SK-N-SH (cell line): ENCODE results near the gene DNAJC1. TPM values are rescaled to one million over a fixed set of nuclear protein-coding genes. Genes with fewer than 3 reads are reported as not detected.

ENCODE experiments used
- CTCF ChIA-PET: fragments of 300-600, 350-600 bp; formaldehyde crosslinking; extraction: SDS; loops from one replicate; lab custom pipeline; 2021; lab: Yijun Ruan, JAX
- POLR2A ChIA-PET: fragments of 350-600 bp; sonication (Branson Sonifier 250); formaldehyde crosslinking; extraction: SDS; loops from one replicate; lab custom pipeline; 2020; ENCODE audit warnings: antibody characterized with exemption, inconsistent platforms; lab: Yijun Ruan, JAX
- DNase-seq: peaks from one replicate; pipeline ENCODE4 v3.0.0; 2012
- H2AFZ ChIP-seq: fragments of 200-600 bp; sonication (generic); 2 replicates; pipeline ENCODE4 v1.8.1; 2016; ENCODE audit warnings: antibody characterized with exemption, mild to moderate bottlenecking, low read depth
- H3F3A ChIP-seq: fragments of 200-600 bp; sonication (generic); replicated peaks from 2 replicates; pipeline ENCODE3; 2016; ENCODE audit warnings: antibody characterized with exemption, mild to moderate bottlenecking; ENCODE audit not compliant: insufficient read depth
- H3K27ac ChIP-seq, 2 experiments: fragments of 200-500 bp in 1 of 2; fragments of 200-600 bp in 1 of 2; sonication (Bioruptor generic) in 1 of 2; sonication (generic), shearing (Covaris generic) in 1 of 2; 2 replicates each; pipeline versions ENCODE4 v1.5.1 to v1.6.1; 2014 to 2016; ENCODE audit warnings: low read depth in 2 of 2, inconsistent platforms in 1 of 2, low read length in 1 of 2, mild to moderate bottlenecking in 1 of 2, mixed read lengths in 1 of 2
- H3K27me3 ChIP-seq: fragments of 200-600 bp; sonication (generic), shearing (Covaris generic); 2 replicates; pipeline ENCODE4 v1.6.1; 2016; ENCODE audit warnings: mixed run types; ENCODE audit not compliant: insufficient read depth
- H3K36me3 ChIP-seq, 2 experiments: fragments of 200-500 bp in 1 of 2; fragments of 200-600 bp in 1 of 2; sonication (Bioruptor generic) in 1 of 2; sonication (generic) in 1 of 2; replicated peaks in 1 of 2; 2 replicates each; pipeline versions ENCODE3 to v1.5.1; 2014 to 2016; ENCODE audit warnings: low read length in 1 of 2, mild to moderate bottlenecking in 1 of 2; ENCODE audit not compliant: insufficient read depth in 2 of 2, control insufficient read depth in 1 of 2
- H3K4me1 ChIP-seq, 2 experiments: fragments of 200-500 bp in 1 of 2; fragments of 200-600 bp in 1 of 2; sonication (Bioruptor generic) in 1 of 2; sonication (generic), shearing (Covaris generic) in 1 of 2; 2 replicates each; pipeline versions ENCODE4 v1.5.1 to v1.6.1; 2014 to 2016; ENCODE audit warnings: low read depth in 1 of 2, low read length in 1 of 2, mixed run types in 1 of 2; ENCODE audit not compliant: insufficient read depth in 2 of 2, control insufficient read depth in 1 of 2
- H3K4me2 ChIP-seq: fragments of 200-600 bp; sonication (generic), shearing (Covaris generic); 2 replicates; pipeline ENCODE4 v1.6.1; 2017; ENCODE audit warnings: mixed run types
- H3K4me3 ChIP-seq, 2 experiments: fragments of 200-500 bp in 1 of 2; fragments of 200-600 bp in 1 of 2; sonication (Bioruptor generic) in 1 of 2; sonication (generic), shearing (Covaris generic) in 1 of 2; 2 replicates each; pipeline versions ENCODE4 v1.5.1 to v1.8.1; 2014 to 2016; ENCODE audit warnings: low read depth in 2 of 2, inconsistent platforms in 1 of 2, low read length in 1 of 2, mild to moderate bottlenecking in 1 of 2, mixed read lengths in 1 of 2, moderate library complexity in 1 of 2
- H3K79me2 ChIP-seq: fragments of 200-600 bp; sonication (generic); 2 replicates; pipeline ENCODE4 v1.8.1; 2017; ENCODE audit warnings: mild to moderate bottlenecking; ENCODE audit not compliant: insufficient read depth
- H3K9ac ChIP-seq: fragments of 200-600 bp; sonication (generic); 2 replicates; pipeline ENCODE4 v1.6.1; 2017; ENCODE audit warnings: mixed run types
- H3K9me2 ChIP-seq: fragments of 200-600 bp; sonication (generic); 2 replicates; pipeline ENCODE4 v1.6.1; 2017; ENCODE audit warnings: mixed run types
- H3K9me3 ChIP-seq: fragments of 200-600 bp; sonication (generic); 2 replicates; pipeline ENCODE4 v1.6.1; 2017; ENCODE audit warnings: mixed run types, mild to moderate bottlenecking, moderate library complexity
- H4K20me1 ChIP-seq: fragments of 200-600 bp; sonication (generic); 2 replicates; pipeline ENCODE4 v1.6.1; 2017; ENCODE audit warnings: mild to moderate bottlenecking, mixed run types; ENCODE audit not compliant: insufficient read depth
- EP300 ChIP-seq, 2 experiments: IDR thresholded peaks; 2 replicates each; pipeline versions ENCODE4 v1.4.0 to v1.6.1; 2012; ENCODE audit warnings: borderline replicate concordance in 1 of 2, low read depth in 1 of 2, low read length in 1 of 2
- EZH2phosphoT487 ChIP-seq: fragments of 200-600 bp; sonication (generic); IDR thresholded peaks from 2 replicates; pipeline ENCODE4 v1.6.1; 2017; ENCODE audit warnings: low read depth, mixed run types, mild to moderate bottlenecking, antibody characterized with exemption, moderate library complexity, borderline replicate concordance
- FOSL2 ChIP-seq: IDR thresholded peaks from 2 replicates; pipeline ENCODE4 v1.4.0; 2012; ENCODE audit warnings: low read depth, mild to moderate bottlenecking, moderate library complexity, borderline replicate concordance
- GABPA ChIP-seq: IDR thresholded peaks from 2 replicates; pipeline ENCODE4 v1.4.0; 2012; ENCODE audit warnings: low read depth, mild to moderate bottlenecking
- IRF3 ChIP-seq: fragments of 150-350 bp; IDR thresholded peaks from 2 replicates; pipeline ENCODE4 v1.6.1; 2016; ENCODE audit warnings: mild to moderate bottlenecking, low read depth, low read length
- MEF2A ChIP-seq: IDR thresholded peaks from 2 replicates; pipeline ENCODE4 v1.4.0; 2012; ENCODE audit warnings: low read depth, borderline replicate concordance
- MXI1 ChIP-seq: IDR thresholded peaks from 2 replicates; pipeline ENCODE4 v1.6.1; 2012; ENCODE audit warnings: mild to moderate bottlenecking, low read depth, low read length, improper control_type of control experiment
- NFIC ChIP-seq: IDR thresholded peaks from 2 replicates; pipeline ENCODE4 v1.4.0; 2012; ENCODE audit warnings: borderline replicate concordance
- POLR2AphosphoS5 ChIP-seq: IDR thresholded peaks from 2 replicates; pipeline ENCODE4 v1.6.1; 2012; ENCODE audit warnings: low read depth, low read length
- RAD21 ChIP-seq: IDR thresholded peaks from 2 replicates; pipeline ENCODE4 v1.6.1; 2012; ENCODE audit warnings: mild to moderate bottlenecking, low read length
- RCOR1 ChIP-seq: fragments of 150-350 bp; IDR thresholded peaks from 2 replicates; pipeline ENCODE4 v1.6.1; 2017; ENCODE audit warnings: antibody characterized with exemption, low read length
- REST ChIP-seq: IDR thresholded peaks from 2 replicates; pipeline ENCODE4 v1.6.1; 2012; ENCODE audit warnings: mild to moderate bottlenecking, low read depth, low read length, moderate library complexity
- USF1 ChIP-seq: IDR thresholded peaks from 2 replicates; pipeline ENCODE4 v1.4.0; 2012; ENCODE audit warnings: low read depth, borderline replicate concordance
- USF2 ChIP-seq: fragments of 150-350 bp; IDR thresholded peaks from 2 replicates; pipeline ENCODE4 v1.6.1; 2017; ENCODE audit warnings: antibody characterized with exemption, low read length, low read depth, borderline replicate concordance
- WGBS: methylation state at CpG from one replicate; pipeline ENCODE4 v1.1.6; 2017; ENCODE audit warnings: low lambda C conversion rate; 5-methylcytosine and 5-hydroxymethylcytosine counted together
- polyA plus RNA-seq, 3 experiments: library from polyadenylated mRNA; depleted of rRNA; stranded (reverse); fragments of >200 nt; gene quantifications; 2 replicates each; pipeline ENCODE4 v1.2.3, GENCODE V29; 2012

Gene DNAJC1
- polyA plus RNA-seq, 1 of the 3 experiments (the other 2 are of a cell fraction): 9.3 TPM

- Histone ChIP-seq H3K27me3 (no peaks in the 10 kb centered on the region), H3F3A (peaks cover 11% of the 10 kb centered on the region), H3K36me3 (peaks cover 0 to 2% of the 10 kb centered on the region in 2 experiments), H3K4me3 (no peak overlapping the region), H3K9me2 (no peaks in the 10 kb centered on the region), H4K20me1 (no peaks in the 10 kb centered on the region), H3K79me2 (peaks cover 29% of the 10 kb centered on the region), H3K9ac (no peak overlapping the region), H3K9me3 (no peaks in the 10 kb centered on the region), H3K4me1 (peaks cover 0 to 3% of the 10 kb centered on the region in 2 experiments; a peak in 2 of 4 replicates), H2AFZ (no peak overlapping the region), H3K4me2 (no peak overlapping the region), H3K27ac (no peak overlapping the region)
- POLR2A ChIA-PET: no interaction called here
- no peak for TF ChIP-seq GABPA
- TF ChIP-seq EZH2phosphoT487: no peak
- no peak for TF ChIP-seq IRF3
- TF ChIP-seq FOSL2: no peak
- no peak for TF ChIP-seq RAD21
- no peak for TF ChIP-seq EP300 (IDR thresholded peaks at IDR 0.05; ENCODE audit: borderline replicate concordance in 1 of 2, low read depth in 1 of 2, low read length in 1 of 2)
- no peak for TF ChIP-seq RCOR1
- TF ChIP-seq MEF2A: no peak
- no peak for TF ChIP-seq NFIC
- no peak for TF ChIP-seq USF2
- TF ChIP-seq POLR2AphosphoS5: no peak
- TF ChIP-seq MXI1: no peak
- TF ChIP-seq REST: no peak
- TF ChIP-seq USF1: no peak
- DNase-seq: no peak
- WGBS: 93% methylated on average over 1 of the region's 1 CpG
- CTCF ChIA-PET: interaction anchor here (0.8 to 4.1 kb wide), 4 partner anchors 56 to 997 kb away, joined by 3 to 43 read pairs (median 4); no protein-coding TSS in a partner anchor
These were observed 13.1 kb downstream of the DNAJC1 start for GRCh38 chr10:21990449-21990848.
